Ovary (tissue), 9 donors: ENCODE data around the gene TBC1D3B. TPM values are rescaled to one million over a fixed set of nuclear protein-coding genes. Genes with fewer than 3 reads are reported as not detected.

Experiments
- DNase-seq, 5 donors: peaks; one replicate each; pipeline ENCODE4 v3.0.0-alpha.2; 2019 to 2020
- H3K27ac ChIP-seq, 2 donors: fragments of 200-600 bp; one replicate each; pipeline versions ENCODE4 v1.5.1 to v1.8.0; 2019 to 2022
- H3K27me3 ChIP-seq: fragments of 200-600 bp; one replicate; pipeline ENCODE4 v1.8.0; 2022
- H3K36me3 ChIP-seq: fragments of 200-600 bp; sonication (generic); one replicate; pipeline ENCODE4 v1.5.1; 2019
- H3K4me1 ChIP-seq: one replicate; pipeline ENCODE4 v1.8.1; 2013; ENCODE audit warnings: mild to moderate bottlenecking, moderate library complexity; ENCODE audit not compliant: insufficient read depth
- H3K4me3 ChIP-seq: fragments of 200-600 bp; sonication (generic); one replicate; pipeline ENCODE4 v1.5.1; 2017
- H3K9me3 ChIP-seq, 2 donors: fragments of 200-600 bp in 1 of 2; sonication (generic) in 1 of 2; one replicate each; pipeline versions ENCODE4 v1.5.1 to v1.8.1; 2013 to 2019; ENCODE audit warnings: mild to moderate bottlenecking in 1 of 2, moderate library complexity in 1 of 2
- EP300 ChIP-seq: sonication (generic); formaldehyde crosslinking; IDR thresholded peaks from one replicate; pipeline ENCODE4 v1.6.1; 2017; ENCODE audit warnings: antibody characterized with exemption
- POLR2A ChIP-seq: fragments of 450-650 bp; IDR thresholded peaks from one replicate; pipeline ENCODE4 v1.6.1; 2017; ENCODE audit warnings: antibody characterized with exemption, mild to moderate bottlenecking, moderate library complexity
- WGBS, 3 donors: extraction: QIAGEN DNeasy Blood & Tissue Kit in 1 of 3; methylation state at CpG; one replicate each; pipeline versions ENCODE4 v1.1.5 to v1.1.7; 2013 to 2017; 5-methylcytosine and 5-hydroxymethylcytosine counted together
- intact Hi-C, 4 donors: fragments of 100-400 bp; cut with DNase I; formaldehyde crosslinking; loops; one replicate each; pipeline versions ENCODE4 v1.11.0 to v1.15.1; 2022 to 2023
- polyA plus RNA-seq, 2 donors: library from polyadenylated mRNA; stranded (reverse); fragments of 200-250 nt in 1 of 2; fragments of 350-450 nt in 1 of 2; fragmentation: Illumina TruSeq in 1 of 2; extraction: RNeasy Lipid Tissue Mini Kit (QIAGEN cat#74804) in 1 of 2; gene quantifications; one replicate each; pipeline ENCODE4 v1.2.3, GENCODE V29; 2013 to 2014
- total RNA-seq, 7 donors: library from RNA; depleted of rRNA in 2 of 7; stranded (reverse); fragments of >200 nt in 2 of 7; fragmentation: NEBNext Ultra II Directional in 3 of 7; extraction: Animal tissue kit (Norgen Biotek cat#: 25700) in 3 of 7; gene quantifications; one replicate each; pipeline versions ENCODE4 v1.1.0 to v1.2.4, GENCODE V29; 2016 to 2023
- TF ChIP-seq, protein P1 (sequence below), 3 donors: fragments of 450-650 bp in 2 of 3; fragments of 200-600 bp in 1 of 3; IDR thresholded peaks; one replicate each; pipeline versions ENCODE4 v1.5.1 to v1.8.0; 2016 to 2022; ENCODE audit warnings: antibody characterized with exemption in 3 of 3, mild to moderate bottlenecking in 1 of 3
- donor health status: DM: no; HTN: no; CAD: no; lungs with moderate emphysema.
- donor health status: DM: no; HTN: no; CAD: no.
- donor health status: Bipolar disorder and iron deficiency.
- donor health status: DM: yes; HTN: yes; CAD: no.
- donor health status: DM: no; HTN: no; CAD: no.
- donor health status: DM: yes; HTN: yes; CAD: no.

The TBC1D3B gene
- total and polyA plus RNA-seq, 9 donors = 1.1 to 11.5 (median 4.5) TPM; not detected in 1

DNA sequence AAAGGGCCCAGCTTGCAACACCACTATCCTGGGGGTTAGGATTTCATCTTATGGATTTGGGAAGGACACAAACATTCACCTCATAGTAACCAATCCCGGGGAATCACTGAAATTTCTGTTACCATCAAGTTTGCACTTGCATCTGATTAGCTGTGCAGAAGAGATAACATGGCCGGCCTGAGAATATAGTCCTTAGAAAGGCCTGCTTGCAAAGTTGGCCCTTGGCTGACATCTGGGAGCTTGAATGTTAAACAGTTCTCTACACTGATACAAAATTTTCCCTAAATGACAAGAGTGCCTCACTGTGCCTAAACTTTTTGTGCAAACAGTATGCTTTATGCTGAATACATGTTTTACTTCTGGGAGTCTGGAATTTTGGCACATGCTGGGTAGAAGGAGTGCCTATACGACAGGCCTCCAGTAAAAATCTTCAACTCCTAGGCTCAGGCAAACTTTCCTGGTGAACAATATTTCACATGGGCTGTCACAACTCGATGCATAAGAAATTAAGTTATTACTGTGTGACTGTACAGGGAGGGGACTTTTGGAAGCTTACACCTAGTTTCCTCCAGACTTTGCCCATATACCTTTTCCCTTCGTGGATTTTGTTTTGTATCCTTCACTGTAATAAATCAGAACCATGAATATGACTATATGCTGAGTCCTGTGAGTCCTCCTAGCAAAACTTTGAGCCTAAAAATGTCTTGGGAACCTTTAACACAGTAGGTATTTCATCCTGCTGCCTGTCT, 31.3 kb downstream of the TBC1D3B start:
- no peaks in the 10 kb centered on the region for H3K36me3 ChIP-seq
- no peaks in the 10 kb centered on the region for H3K9me3 ChIP-seq
- no peaks in the 10 kb centered on the region for H3K4me1 ChIP-seq
- 68 to 82% (median 82%) methylated on average over 5 of the region's 5 CpGs for WGBS, 3 donors
- TF ChIP-seq EP300 (no peak), POLR2A (no peak)
- TF ChIP-seq, protein P1, sequence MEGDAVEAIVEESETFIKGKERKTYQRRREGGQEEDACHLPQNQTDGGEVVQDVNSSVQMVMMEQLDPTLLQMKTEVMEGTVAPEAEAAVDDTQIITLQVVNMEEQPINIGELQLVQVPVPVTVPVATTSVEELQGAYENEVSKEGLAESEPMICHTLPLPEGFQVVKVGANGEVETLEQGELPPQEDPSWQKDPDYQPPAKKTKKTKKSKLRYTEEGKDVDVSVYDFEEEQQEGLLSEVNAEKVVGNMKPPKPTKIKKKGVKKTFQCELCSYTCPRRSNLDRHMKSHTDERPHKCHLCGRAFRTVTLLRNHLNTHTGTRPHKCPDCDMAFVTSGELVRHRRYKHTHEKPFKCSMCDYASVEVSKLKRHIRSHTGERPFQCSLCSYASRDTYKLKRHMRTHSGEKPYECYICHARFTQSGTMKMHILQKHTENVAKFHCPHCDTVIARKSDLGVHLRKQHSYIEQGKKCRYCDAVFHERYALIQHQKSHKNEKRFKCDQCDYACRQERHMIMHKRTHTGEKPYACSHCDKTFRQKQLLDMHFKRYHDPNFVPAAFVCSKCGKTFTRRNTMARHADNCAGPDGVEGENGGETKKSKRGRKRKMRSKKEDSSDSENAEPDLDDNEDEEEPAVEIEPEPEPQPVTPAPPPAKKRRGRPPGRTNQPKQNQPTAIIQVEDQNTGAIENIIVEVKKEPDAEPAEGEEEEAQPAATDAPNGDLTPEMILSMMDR (IDR thresholded peaks at IDR 0.05) = no peak
- no peak overlapping the region for H3K4me3 ChIP-seq
- no peak overlapping the region for H3K27ac ChIP-seq
- no peak for DNase-seq
- intact Hi-C loops = loop anchor here in 1 of 4 donors (10.0 kb wide), 1 partner anchor 80 kb away; the partner anchor contains the start of gene CCL18
- H3K27me3 ChIP-seq = no peaks in the 10 kb centered on the region

DNA sequence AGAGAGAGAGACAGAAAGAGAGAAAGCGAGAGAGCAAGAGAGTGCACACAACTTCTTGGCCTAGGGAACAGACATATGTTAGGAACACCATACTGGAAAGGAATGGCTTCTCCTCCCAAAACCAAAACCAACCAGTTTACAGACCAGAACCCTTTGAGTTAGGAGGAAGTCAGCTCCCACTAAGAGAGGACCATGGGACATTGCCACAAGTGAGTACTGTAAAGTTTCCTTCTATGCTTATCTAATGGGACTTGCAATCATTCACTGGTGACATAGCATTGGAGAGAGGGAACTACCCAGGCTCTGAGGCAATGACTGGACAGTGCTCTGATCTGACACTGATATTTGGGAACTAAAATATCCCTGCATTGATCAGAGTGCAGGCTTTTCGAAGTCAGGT, 32.4 kb downstream of the TBC1D3B start:
- H3K27ac ChIP-seq = no peak overlapping the region
- DNase-seq = no peak
- H3K9me3 ChIP-seq = no peaks in the 10 kb centered on the region
- TF ChIP-seq POLR2A (no peak), EP300 (no peak)
- TF ChIP-seq, protein P1 (IDR thresholded peaks at IDR 0.05) = no peak
- H3K27me3 ChIP-seq = no peaks in the 10 kb centered on the region
- intact Hi-C loops = loop anchor here in 1 of 4 donors (10.0 kb wide), 1 partner anchor 79 kb away; the partner anchor contains the start of gene CCL18
- no peaks in the 10 kb centered on the region for H3K4me1 ChIP-seq
- H3K4me3 ChIP-seq = no peak overlapping the region
- WGBS, 3 donors = 88 to 98% (median 98%) methylated on average over 2 of the region's 2 CpGs
- no peaks in the 10 kb centered on the region for H3K36me3 ChIP-seq

DNA sequence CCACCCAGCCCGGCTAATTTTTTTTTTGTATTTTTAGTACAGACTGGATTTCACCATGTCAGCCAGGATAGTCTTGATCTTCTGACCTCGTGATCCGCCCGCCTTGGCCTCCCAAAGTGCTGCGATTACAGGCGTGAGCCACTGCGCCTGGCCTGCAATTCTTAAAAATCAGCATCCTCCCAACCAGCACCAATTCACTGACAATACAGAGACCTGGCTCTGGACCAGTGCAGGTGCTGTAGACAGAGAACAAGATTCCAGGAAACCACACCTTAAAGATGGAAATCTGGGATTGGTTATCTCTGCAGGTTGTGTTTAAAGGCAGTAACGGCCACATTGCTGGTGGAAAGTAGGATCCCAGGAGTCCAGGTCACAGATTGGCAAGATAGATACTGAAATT, 33.6 kb downstream of the TBC1D3B start:
- WGBS, 3 donors = 86 to 92% (median 86%) methylated on average over 8 of the region's 8 CpGs
- H3K4me1 ChIP-seq = no peaks in the 10 kb centered on the region
- no peak overlapping the region for H3K27ac ChIP-seq
- no peaks in the 10 kb centered on the region for H3K9me3 ChIP-seq
- intact Hi-C loops = loop anchor here in 1 of 4 donors (10.0 kb wide), 1 partner anchor 78 kb away; the partner anchor contains the start of gene CCL18
- DNase-seq = no peak
- H3K27me3 ChIP-seq = no peaks in the 10 kb centered on the region
- no peaks in the 10 kb centered on the region for H3K36me3 ChIP-seq
- no peak for TF ChIP-seq EP300
- no peak for TF ChIP-seq POLR2A
- TF ChIP-seq, protein P1 (IDR thresholded peaks at IDR 0.05) = no peak
- no peak overlapping the region for H3K4me3 ChIP-seq

DNA sequence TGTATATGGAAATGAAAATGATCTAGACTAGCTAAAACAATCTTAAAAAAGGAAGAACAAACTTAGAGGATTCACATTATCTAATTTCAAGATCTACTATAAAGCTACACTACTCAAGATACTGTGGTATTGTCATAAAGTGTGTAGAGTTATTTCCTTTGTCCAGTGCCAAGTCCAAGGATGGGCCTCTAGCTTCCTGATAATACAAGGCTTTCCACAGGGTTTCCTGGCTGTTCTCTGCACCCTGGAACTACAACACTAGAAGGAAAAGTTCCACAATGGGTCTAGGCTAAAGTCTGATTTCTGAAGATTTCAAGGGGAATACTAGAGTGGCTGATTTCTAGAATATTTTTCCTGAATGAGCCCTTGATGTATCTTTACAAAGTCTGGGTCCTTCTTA, 34.2 kb downstream of the TBC1D3B start:
- H3K27me3 ChIP-seq = no peaks in the 10 kb centered on the region
- no peaks in the 10 kb centered on the region for H3K4me1 ChIP-seq
- TF ChIP-seq, protein P1 (IDR thresholded peaks at IDR 0.05) = no peak
- no peak for TF ChIP-seq POLR2A
- no peak for TF ChIP-seq EP300
- H3K36me3 ChIP-seq = no peaks in the 10 kb centered on the region
- H3K27ac ChIP-seq = no peak overlapping the region
- H3K9me3 ChIP-seq = no peaks in the 10 kb centered on the region
- no peak overlapping the region for H3K4me3 ChIP-seq
- DNase-seq = no peak
- intact Hi-C loops = loop anchor here in 1 of 4 donors (10.0 kb wide), 1 partner anchor 77 kb away; the partner anchor contains the start of gene CCL18
